HepG2 (cell line): ENCODE results near the gene PSMB1. TPM values are rescaled to one million over a fixed set of nuclear protein-coding genes. Genes with fewer than 3 reads are reported as not detected.
A peak's percentile ranks its signal among the peaks of the same experiment; 100 is the strongest.

ENCODE experiments used
- ATAC-seq: fragments of 200-7000 bp; cut with Tn5 transposase; 3 replicates; pipeline ENCODE4 v1.9.1; 2020; ENCODE audit warnings: mild to moderate bottlenecking, moderate library complexity
- BruUV-seq: library from RNA; stranded (reverse); fragments of 400-500 nt; replicated peaks from 2 replicates; lab custom pipeline; 2021; lab: Mats Ljungman, UMichigan
- CTCF ChIA-PET: fragments of 300-600 bp; formaldehyde crosslinking; extraction: SDS; loops from one replicate; lab custom pipeline; 2021; ENCODE audit warnings: low total read pairs, inconsistent platforms, low intra/inter-chr PET ratio; lab: Yijun Ruan, JAX
- POLR2A ChIA-PET: fragments of 350-600 bp; sonication (Branson Sonifier 250); formaldehyde crosslinking; loops from one replicate; lab custom pipeline; 2020; ENCODE audit warnings: antibody characterized with exemption, inconsistent platforms; lab: Yijun Ruan, JAX
- DNase-seq: peaks from one replicate; pipeline ENCODE4 v3.0.0-alpha.2; 2015; ENCODE audit warnings: low spot score
- FAIRE-seq: peaks from 3 replicates; lab custom pipeline; 2011; peaks lifted over from hg19 to GRCh38; lab: Jason Lieb, UNC
- H2AFZ ChIP-seq: one replicate; pipeline ENCODE4 v1.6.1; 2011; ENCODE audit warnings: low read length, inconsistent platforms
- H3K27ac ChIP-seq: fragments of 300-600 bp; 3 replicates; pipeline ENCODE4 v1.8.0; 2011; ENCODE audit warnings: mixed run types, mild to moderate bottlenecking, mixed read lengths, low read length, inconsistent platforms; ENCODE audit not compliant: insufficient read depth; ENCODE audit errors: extremely low read length
- H3K27me3 ChIP-seq, 2 experiments: fragments of 200-600 bp in 1 of 2; 2 replicates in 1 of 2; 3 replicates in 1 of 2; pipeline versions ENCODE4 v1.6.0 to v1.8.0; 2011; ENCODE audit warnings: low read length in 2 of 2, mild to moderate bottlenecking in 2 of 2, moderate library complexity in 2 of 2, inconsistent platforms in 1 of 2; ENCODE audit not compliant: insufficient read depth in 2 of 2, control insufficient read depth in 1 of 2
- H3K36me3 ChIP-seq, 2 experiments: fragments of 200-600 bp in 1 of 2; replicated peaks in 1 of 2; 2 replicates in 1 of 2; 3 replicates in 1 of 2; pipeline versions ENCODE4 v1.5.1 to v1.8.0; 2011; ENCODE audit warnings: low read length in 2 of 2, inconsistent platforms in 1 of 2; ENCODE audit not compliant: insufficient read depth in 2 of 2, control insufficient read depth in 1 of 2
- H3K4me1 ChIP-seq: 2 replicates; pipeline ENCODE4 v1.5.1; 2012; ENCODE audit warnings: low read length, inconsistent platforms; ENCODE audit not compliant: insufficient read depth
- H3K4me2 ChIP-seq: 2 replicates; pipeline ENCODE4 v1.6.0; 2011; ENCODE audit warnings: low read depth, low read length, inconsistent platforms
- H3K4me3 ChIP-seq, 3 experiments: fragments of 200-600 bp in 1 of 3; sonication (generic), shearing (Covaris generic) in 1 of 3; replicated peaks in 1 of 3; 2 replicates each; pipeline ENCODE4 v1.5.1; 2011 to 2016; ENCODE audit warnings: low read length in 3 of 3, inconsistent platforms in 2 of 3, low read depth in 2 of 3, mild to moderate bottlenecking in 2 of 3, control low read depth in 1 of 3, mixed read lengths in 1 of 3; ENCODE audit not compliant: insufficient read depth in 1 of 3
- H3K79me2 ChIP-seq: one replicate; pipeline ENCODE4 v1.6.1; 2011; ENCODE audit warnings: low read length, inconsistent platforms; ENCODE audit not compliant: insufficient read depth
- H3K9ac ChIP-seq: 2 replicates; pipeline ENCODE4 v1.6.0; 2011; ENCODE audit warnings: mild to moderate bottlenecking, low read depth, low read length, inconsistent platforms; ENCODE audit not compliant: insufficient read depth
- H3K9me3 ChIP-seq: 2 replicates; pipeline ENCODE4 v1.5.1; 2012; ENCODE audit warnings: mild to moderate bottlenecking, low read length
- H4K20me1 ChIP-seq: 2 replicates; pipeline ENCODE4 v1.6.0; 2011; ENCODE audit warnings: inconsistent platforms, mild to moderate bottlenecking, low read length, moderate library complexity; ENCODE audit not compliant: insufficient read depth
- CENPX ChIP-seq: sonication (generic); formaldehyde crosslinking; IDR thresholded peaks from 2 replicates; pipeline ENCODE4 v1.9.0; 2021; ENCODE audit warnings: mild to moderate bottlenecking, missing genetic modification reagents, moderate library complexity
- GMEB1 ChIP-seq: sonication (generic); formaldehyde crosslinking; IDR thresholded peaks from 2 replicates; pipeline ENCODE4 v1.5.1; 2020; ENCODE audit warnings: missing genetic modification reagents, mild to moderate bottlenecking, borderline replicate concordance
- KDM5B ChIP-seq: sonication (generic); formaldehyde crosslinking; IDR thresholded peaks from 2 replicates; pipeline ENCODE4 v1.4.0; 2020; ENCODE audit warnings: missing genetic modification reagents, mild to moderate bottlenecking, borderline replicate concordance
- KLF9 ChIP-seq: IDR thresholded peaks from 2 replicates; pipeline ENCODE4 v1.6.1; 2016; ENCODE audit warnings: low read depth
- MIER2 ChIP-seq: IDR thresholded peaks from 2 replicates; pipeline ENCODE4 v1.6.1; 2016; ENCODE audit warnings: missing biosample characterization, missing genetic modification reagents
- MZF1 ChIP-seq: sonication (generic); formaldehyde crosslinking; IDR thresholded peaks from 2 replicates; pipeline ENCODE4 v1.8.1; 2023; ENCODE audit warnings: mild to moderate bottlenecking, missing genetic modification reagents, borderline replicate concordance
- PAX8 ChIP-seq: sonication (generic); formaldehyde crosslinking; IDR thresholded peaks from 2 replicates; pipeline ENCODE4 v1.8.0; 2022; ENCODE audit warnings: mild to moderate bottlenecking, missing genetic modification reagents, borderline replicate concordance
- PHF21A ChIP-seq: sonication (generic); formaldehyde crosslinking; IDR thresholded peaks from 2 replicates; pipeline ENCODE4 v1.5.0; 2020; ENCODE audit warnings: mild to moderate bottlenecking, missing genetic modification reagents
- RAD51 ChIP-seq: fragments of 450-650 bp; IDR thresholded peaks from 2 replicates; pipeline ENCODE4 v1.6.1; 2016; ENCODE audit warnings: borderline replicate concordance
- TOPORS ChIP-seq: sonication (generic); formaldehyde crosslinking; IDR thresholded peaks from 2 replicates; pipeline ENCODE4 v1.8.0; 2023; ENCODE audit warnings: mild to moderate bottlenecking, missing genetic modification reagents
- ZFP36L1 ChIP-seq: sonication (generic); formaldehyde crosslinking; IDR thresholded peaks from 2 replicates; pipeline ENCODE4 v1.8.0; 2022; ENCODE audit warnings: mild to moderate bottlenecking, missing genetic modification reagents, moderate library complexity
- ZFP82 ChIP-seq: sonication (generic); formaldehyde crosslinking; IDR thresholded peaks from 2 replicates; pipeline ENCODE4 v1.5.1; 2020; ENCODE audit warnings: mild to moderate bottlenecking, missing genetic modification reagents, borderline replicate concordance
- ZFP90 ChIP-seq: sonication (generic); formaldehyde crosslinking; IDR thresholded peaks from 2 replicates; pipeline ENCODE4 v1.8.0; 2022; ENCODE audit warnings: missing genetic modification reagents, mild to moderate bottlenecking, inconsistent platforms, borderline replicate concordance
- ZNF333 ChIP-seq: sonication (generic); formaldehyde crosslinking; IDR thresholded peaks from 2 replicates; pipeline ENCODE4 v1.4.0; 2020; ENCODE audit warnings: mild to moderate bottlenecking, missing genetic modification reagents, borderline replicate concordance
- ZNF33B ChIP-seq: sonication (generic); formaldehyde crosslinking; IDR thresholded peaks from 2 replicates; pipeline ENCODE4 v1.5.1; 2020; ENCODE audit warnings: mild to moderate bottlenecking, missing genetic modification reagents
- ZNF546 ChIP-seq: sonication (generic); formaldehyde crosslinking; conservative IDR thresholded peaks from 2 replicates; pipeline ENCODE4 v1.8.1; 2023; ENCODE audit warnings: mild to moderate bottlenecking, missing genetic modification reagents
- ZNF605 ChIP-seq: sonication (generic); formaldehyde crosslinking; IDR thresholded peaks from 2 replicates; pipeline ENCODE4 v1.8.0; 2022; ENCODE audit warnings: mild to moderate bottlenecking, missing genetic modification reagents
- ZNF644 ChIP-seq: IDR thresholded peaks from 2 replicates; pipeline ENCODE4 v1.6.1; 2016; ENCODE audit warnings: low read depth
- ZNF746 ChIP-seq: sonication (generic); formaldehyde crosslinking; IDR thresholded peaks from 2 replicates; pipeline ENCODE4 v1.8.0; 2022; ENCODE audit warnings: mild to moderate bottlenecking, missing genetic modification reagents
- ZNF747 ChIP-seq: sonication (generic); formaldehyde crosslinking; IDR thresholded peaks from 2 replicates; pipeline ENCODE4 v1.8.1; 2023; ENCODE audit warnings: missing genetic modification reagents, mild to moderate bottlenecking, borderline replicate concordance
- ZNF781 ChIP-seq: sonication (generic); formaldehyde crosslinking; IDR thresholded peaks from 2 replicates; pipeline ENCODE4 v1.5.1; 2020; ENCODE audit warnings: borderline replicate concordance, mild to moderate bottlenecking, missing genetic modification reagents; ENCODE audit errors: not compliant biosample characterization
- ZNF878 ChIP-seq: sonication (generic); formaldehyde crosslinking; IDR thresholded peaks from 2 replicates; pipeline ENCODE4 v1.8.1; 2023; ENCODE audit warnings: mild to moderate bottlenecking, missing genetic modification reagents, moderate library complexity
- WGBS: methylation state at CpG from one replicate; pipeline ENCODE4 v1.1.6; 2017; ENCODE audit warnings: low lambda C conversion rate; 5-methylcytosine and 5-hydroxymethylcytosine counted together
- in situ Hi-C: cut with HindIII; loops from 2 replicates; pipeline ENCODE4 v1.10.0; 2017; ENCODE audit warnings: low pct_unique_long_range_greater_than_20kb; ENCODE audit not compliant: extremely low pct_ligation_motif_present
- intact Hi-C: fragments of 100-400 bp; cut with micrococcal nuclease; formaldehyde crosslinking; loops from one replicate; pipeline ENCODE4 v1.10.0; 2022; ENCODE audit not compliant: unreplicated experiment
- polyA plus RNA-seq, 8 experiments: library from polyadenylated mRNA; depleted of rRNA in 3 of 8; stranded (reverse) in 7 of 8; unstranded in 1 of 8; fragments of >200 nt; fragmentation: Illumina TruSeq in 4 of 8; extraction: Trizol in 4 of 8; gene quantifications; 2 replicates each; pipeline versions ENCODE4 v1.2.1 to v1.2.3, GENCODE V29; 2011 to 2016; ENCODE audit warnings: low read depth in 4 of 8, missing spikeins in 1 of 8, mixed read lengths in 1 of 8; ENCODE audit not compliant: insufficient read depth in 1 of 8
- total RNA-seq, 5 experiments: library from RNA; depleted of rRNA; stranded (reverse); fragments of >200 nt; fragmentation: Illumina TruSeq; extraction: Trizol; gene quantifications; 2 replicates each; pipeline ENCODE4 v1.2.3, GENCODE V29; 2016; ENCODE audit warnings: low read depth in 1 of 5

The PSMB1 gene
- total and polyA plus RNA-seq, 2 of the 13 experiments (the other 11 are each of a cell fraction or from before 2014, with no cell fraction given) = 528 to 592 TPM

GRCh38 chr6:170584954-170585498, 31.9 kb upstream of the PSMB1 start:
- peak; percentile 12 for ATAC-seq
- POLR2A ChIA-PET = interaction anchor here (0.6 to 2.0 kb wide), 6 partner anchors 10 to 786 kb away, joined by 3 to 20 read pairs (median 4); partner anchors contain the start of gene TBP
- peak overlapping the region; percentile 90 for H3K9ac ChIP-seq
- H3K79me2 ChIP-seq = peaks cover 16% of the 10 kb centered on the region
- H3K27me3 ChIP-seq = no peaks in the 10 kb centered on the region; a peak in 1 of 5 replicates
- peaks cover 6% of the 10 kb centered on the region for H3K9me3 ChIP-seq
- FAIRE-seq = no peak
- peaks cover 25% of the 10 kb centered on the region for H3K4me1 ChIP-seq
- 3% methylated on average over 6 of the region's 6 CpGs for WGBS
- peak overlapping the region; percentile 93 to 97 (median 96) for H3K4me3 ChIP-seq
- in situ Hi-C loops (no loop called here), intact Hi-C loops (loop anchor here (1.0 kb wide), 1 partner anchor 31 kb away; the partner anchor contains the start of gene TBP)
- H2AFZ ChIP-seq = peak overlapping the region; percentile 45
- H3K36me3 ChIP-seq = peaks cover 4 to 20% of the 10 kb centered on the region in 2 experiments; a peak in 4 of 5 replicates
- H3K4me2 ChIP-seq = peak overlapping the region; percentile 86
- TSS peak; percentile 83 for BruUV-seq
- DNase-seq = no peak
- H3K27ac ChIP-seq = peak overlapping the region; percentile 79
- CTCF ChIA-PET = no interaction called here
- no peaks in the 10 kb centered on the region for H4K20me1 ChIP-seq
- no peak for TF ChIP-seq MZF1
- 0 out of 2 replicates have a peak, but pooled peaks have one; percentile 12 for TF ChIP-seq GMEB1
- TF ChIP-seq ZFP36L1 (CRISPR knock-in tag) = peak; percentile 6; the same call in 1 of the 2 replicates
- TF ChIP-seq ZNF878 (CRISPR knock-in tag) = 0 out of 2 replicates have a peak, but pooled peaks have one; percentile 58
- TF ChIP-seq ZFP90 (CRISPR knock-in tag) = 0 out of 2 replicates have a peak, but pooled peaks have one; percentile 20
- no peak for TF ChIP-seq ZNF546 (CRISPR knock-in tag)
- TF ChIP-seq ZFP82 = peak; percentile 8; the same call in 1 of the 2 replicates
- no peak for TF ChIP-seq ZNF333 (CRISPR knock-in tag)
- 0 out of 2 replicates have a peak, but pooled peaks have one; percentile 7 for TF ChIP-seq TOPORS (CRISPR knock-in tag)
- 0 out of 2 replicates have a peak, but pooled peaks have one; percentile 1 for TF ChIP-seq PAX8 (CRISPR knock-in tag)
- TF ChIP-seq PHF21A = peak; percentile 8; the same call in 1 of the 2 replicates
- TF ChIP-seq ZNF605 (CRISPR knock-in tag) = peak; percentile 52; the same call in 1 of the 2 replicates
- TF ChIP-seq ZNF746 (CRISPR knock-in tag) = 0 out of 2 replicates have a peak, but pooled peaks have one; percentile 26
- 0 out of 2 replicates have a peak, but pooled peaks have one; percentile 4 for TF ChIP-seq ZNF747 (CRISPR knock-in tag)
- peak; percentile 77 for TF ChIP-seq ZNF781
- no peak for TF ChIP-seq CENPX (CRISPR knock-in tag)
- TF ChIP-seq RAD51 = no peak
- no peak for TF ChIP-seq KLF9 (CRISPR knock-in tag)
- 0 out of 2 replicates have a peak, but pooled peaks have one; percentile 10 for TF ChIP-seq KDM5B (CRISPR knock-in tag)
- 0 out of 2 replicates have a peak, but pooled peaks have one; percentile 39 for TF ChIP-seq ZNF33B
- TF ChIP-seq MIER2 (CRISPR knock-in tag) = 0 out of 2 replicates have a peak, but pooled peaks have one; percentile 5
- peak; percentile 6; the same call in 1 of the 2 replicates for TF ChIP-seq ZNF644 (CRISPR knock-in tag)
